GM12878 (cell line): ENCODE measurements around the gene ARID5B. TPM values are rescaled to one million over a fixed set of nuclear protein-coding genes. Genes with fewer than 3 reads are reported as not detected.

Experiments
- IKZF2 ChIP-seq, 2 experiments: fragments of 450-650 bp; IDR thresholded peaks; 2 replicates each; pipeline ENCODE4 v1.6.1; 2017; ENCODE audit warnings: mild to moderate bottlenecking in 2 of 2, moderate library complexity in 2 of 2
- KAT2A ChIP-seq: conservative IDR thresholded peaks from 2 replicates; pipeline ENCODE4 v1.6.1; 2011; ENCODE audit warnings: low read depth, low read length; ENCODE audit not compliant: control insufficient read depth
- MEF2A ChIP-seq: IDR thresholded peaks from 2 replicates; pipeline ENCODE4 v1.6.1; 2011; ENCODE audit warnings: low read depth, mild to moderate bottlenecking, low read length, moderate library complexity; ENCODE audit not compliant: insufficient read depth
- MEF2B ChIP-seq: fragments of 450-650 bp; IDR thresholded peaks from 2 replicates; pipeline ENCODE4 v1.6.1; 2018; ENCODE audit warnings: mild to moderate bottlenecking, moderate library complexity; ENCODE audit not compliant: partially characterized antibody, poor library complexity, severe bottlenecking
- NFIC ChIP-seq: IDR thresholded peaks from 2 replicates; pipeline ENCODE4 v1.6.1; 2012; ENCODE audit warnings: low read depth, mild to moderate bottlenecking, inconsistent platforms, low read length, moderate library complexity
- NFXL1 ChIP-seq: fragments of 450-650 bp; IDR thresholded peaks from 2 replicates; pipeline ENCODE4 v1.6.1; 2017; ENCODE audit warnings: antibody characterized with exemption, mild to moderate bottlenecking, borderline replicate concordance
- NR2C1 ChIP-seq: fragments of 450-650 bp; IDR thresholded peaks from 2 replicates; pipeline ENCODE4 v1.6.1; 2017; ENCODE audit warnings: antibody characterized with exemption, mild to moderate bottlenecking, moderate library complexity
- RBBP5 ChIP-seq: fragments of 200-600 bp; sonication (generic); conservative IDR thresholded peaks from 2 replicates; pipeline ENCODE4 v1.6.1; 2016
- REST ChIP-seq: IDR thresholded peaks from 2 replicates; pipeline ENCODE4 v1.6.1; 2012; ENCODE audit warnings: mild to moderate bottlenecking, low read depth, low read length
- STAT3 ChIP-seq: IDR thresholded peaks from 2 replicates; pipeline ENCODE4 v1.6.1; 2011; ENCODE audit warnings: low read depth, low read length, improper control_type of control experiment
- SUZ12 ChIP-seq: fragments of 200-600 bp; sonication (generic); IDR thresholded peaks from one replicate; pipeline ENCODE4 v1.6.1; 2018; ENCODE audit warnings: antibody characterized with exemption, mild to moderate bottlenecking; ENCODE audit not compliant: unreplicated experiment
- ZBTB11 ChIP-seq: fragments of 450-650 bp; formaldehyde crosslinking; IDR thresholded peaks from 2 replicates; pipeline ENCODE4 v1.5.0; 2022; ENCODE audit warnings: mild to moderate bottlenecking, missing genetic modification characterization
- ZBTB40 ChIP-seq: fragments of 450-650 bp; IDR thresholded peaks from 2 replicates; pipeline ENCODE4 v1.6.1; 2016; ENCODE audit warnings: mild to moderate bottlenecking, moderate library complexity, borderline replicate concordance
- polyA plus RNA-seq, 11 experiments: library from polyadenylated mRNA; depleted of rRNA in 4 of 11; unstranded in 6 of 11; stranded (reverse) in 5 of 11; fragments of >200 nt; fragmentation: Nextera tagmentation in 4 of 11; fragmentation: Illumina TruSeq in 1 of 11; extraction: Ambion mirVana in 4 of 11; extraction: Trizol in 1 of 11; gene quantifications; 1 replicate in 1 of 11; 2 replicates in 10 of 11; pipeline versions ENCODE4 v1.2.1 to v1.2.3, GENCODE V29; 2011 to 2016; ENCODE audit warnings: inconsistent platforms in 2 of 11, missing spikeins in 2 of 11, low read depth in 1 of 11
- total RNA-seq, 4 experiments: library from RNA; depleted of rRNA in 3 of 4; stranded (reverse); fragments of >200 nt in 3 of 4; fragmentation: Illumina TruSeq in 1 of 4; extraction: Trizol in 1 of 4; gene quantifications; 2 replicates each; pipeline versions ENCODE4 v1.2.1 to v1.2.3, GENCODE V29; 2013 to 2021

Gene ARID5B
- total and polyA plus RNA-seq, 10 of the 15 experiments (the other 5 are each of a cell fraction or from before 2014, with no cell fraction given) = 2.7 to 8.5 (median 6.1) TPM

- TF ChIP-seq ZBTB11 (CRISPR knock-in tag) = no peak
- TF ChIP-seq NR2C1 = no peak
- TF ChIP-seq IKZF2 (IDR thresholded peaks at IDR 0.05) = no peak
- 0 out of 2 replicates have a peak, but pooled peaks have one; percentile 2 for TF ChIP-seq MEF2A
- no peak for TF ChIP-seq SUZ12
- 0 out of 2 replicates have a peak, but pooled peaks have one; percentile 52 for TF ChIP-seq STAT3
- TF ChIP-seq ZBTB40 = no peak
- 0 out of 2 replicates have a peak, but pooled peaks have one; percentile 18 for TF ChIP-seq NFIC
- no peak for TF ChIP-seq RBBP5
- TF ChIP-seq KAT2A = no peak
- no peak for TF ChIP-seq REST
- TF ChIP-seq MEF2B = no peak
- no peak for TF ChIP-seq NFXL1
These were observed 121.8 kb downstream of the ARID5B start (continued) for GRCh38 chr10:62023329-62023728.
